Fibroblast of lung (primary cell): Measurements from ENCODE around the gene TNFRSF1A. TPM values are rescaled to one million over a fixed set of nuclear protein-coding genes. Genes with fewer than 3 reads are reported as not detected.

Source experiments
- DNase-seq, 2 donors: peaks; one replicate each; pipeline versions ENCODE4 v3.0.0 to v3.0.0-alpha.2; 2010; ENCODE audit warnings: low read depth in 2 of 2
- H2AFZ ChIP-seq: 2 replicates; pipeline ENCODE4 v1.5.1; 2012; ENCODE audit warnings: low read length, control low read depth, inconsistent platforms
- H3K27ac ChIP-seq: 2 replicates; pipeline ENCODE4 v1.5.1; 2011; ENCODE audit warnings: low read length, control low read depth; ENCODE audit not compliant: insufficient read depth
- H3K27me3 ChIP-seq: 2 replicates; pipeline ENCODE4 v1.5.1; 2011; ENCODE audit warnings: mild to moderate bottlenecking, low read length; ENCODE audit not compliant: control insufficient read depth, insufficient read depth
- H3K36me3 ChIP-seq: 2 replicates; pipeline ENCODE4 v1.5.1; 2011; ENCODE audit warnings: low read length; ENCODE audit not compliant: control insufficient read depth, insufficient read depth
- H3K4me1 ChIP-seq: 2 replicates; pipeline ENCODE4 v1.5.1; 2011; ENCODE audit warnings: low read length; ENCODE audit not compliant: control insufficient read depth, insufficient read depth; ENCODE audit errors: extremely low read depth
- H3K4me2 ChIP-seq: 2 replicates; pipeline ENCODE4 v1.5.1; 2011; ENCODE audit warnings: low read length, control low read depth; ENCODE audit not compliant: insufficient read depth; ENCODE audit errors: extremely low read depth
- H3K4me3 ChIP-seq, 4 experiments: fragments of 200-600 bp in 1 of 4; sonication (generic) in 1 of 4; replicated peaks in 1 of 4; 2 replicates each; pipeline ENCODE4 v1.5.1; 2011 to 2016; ENCODE audit warnings: low read length in 4 of 4, low read depth in 3 of 4, mild to moderate bottlenecking in 3 of 4, control low read depth in 2 of 4, inconsistent platforms in 1 of 4, mixed read lengths in 1 of 4; ENCODE audit not compliant: insufficient read depth in 1 of 4; ENCODE audit errors: control extremely low read depth in 1 of 4
- H3K79me2 ChIP-seq: 2 replicates; pipeline ENCODE4 v1.5.1; 2012; ENCODE audit warnings: mild to moderate bottlenecking, low read length, inconsistent platforms; ENCODE audit not compliant: control insufficient read depth, insufficient read depth
- H3K9ac ChIP-seq: 2 replicates; pipeline ENCODE4 v1.5.1; 2011; ENCODE audit warnings: mild to moderate bottlenecking, low read length, control low read depth; ENCODE audit not compliant: insufficient read depth
- H3K9me3 ChIP-seq: 2 replicates; pipeline ENCODE4 v1.5.1; 2012; ENCODE audit warnings: low read depth, low read length; ENCODE audit not compliant: control insufficient read depth, insufficient read depth
- H4K20me1 ChIP-seq: 2 replicates; pipeline ENCODE4 v1.5.1; 2011; ENCODE audit warnings: low read length; ENCODE audit not compliant: control insufficient read depth, insufficient read depth; ENCODE audit errors: extremely low read depth
- CTCF ChIP-seq, 2 donors: IDR thresholded peaks in 1 of 2; conservative IDR thresholded peaks in 1 of 2; 1 replicate in 1 of 2; 2 replicates in 1 of 2; pipeline ENCODE4 v1.5.1; 2011 to 2012; ENCODE audit warnings: low read length in 2 of 2, control low read depth in 1 of 2, inconsistent platforms in 1 of 2, low read depth in 1 of 2, mild to moderate bottlenecking in 1 of 2
- EZH2 ChIP-seq: IDR thresholded peaks from 2 replicates; pipeline ENCODE4 v1.5.1; 2012; ENCODE audit warnings: low read length, control low read depth, mild to moderate bottlenecking; ENCODE audit errors: missing control alignments
- polyA plus RNA-seq, 2 donors: library from polyadenylated mRNA; depleted of rRNA in 1 of 2; stranded (reverse) in 1 of 2; unstranded in 1 of 2; fragments of >200 nt; gene quantifications; 2 replicates each; pipeline ENCODE4 v1.2.1, GENCODE V29; 2011 to 2012; ENCODE audit warnings: missing spikeins in 1 of 2
- total RNA-seq: library from RNA; depleted of rRNA; stranded (reverse); fragments of >200 nt; gene quantifications from 2 replicates; pipeline ENCODE4 v1.2.1, GENCODE V29; 2014

TNFRSF1A gene
- total and polyA plus RNA-seq, 2 donors (not counting 1 experiment from before 2014, with no cell fraction given), result 157 to 257 TPM

- Histone ChIP-seq H3K4me2 (no peak overlapping the region), H3K4me1 (peaks cover 22% of the 10 kb centered on the region)
- TF ChIP-seq CTCF (conservative IDR thresholded peaks at IDR 0.05 in 1 of 2, IDR thresholded peaks at IDR 0.05 in 1 of 2; ENCODE audit: low read depth in 1 of 2, low read length in 2 of 2) (no peak), EZH2 (no peak)
Observed at GRCh38 chr12:6279256-6279628, 62.6 kb downstream of the TNFRSF1A start.

More at GRCh38 chr12:6279256-6279628, 62.6 kb downstream of the TNFRSF1A start:
- Histone ChIP-seq H4K20me1 (no peaks in the 10 kb centered on the region), H3K27ac (peak overlapping the region; percentile 63), H3K9ac (no peak overlapping the region), H3K36me3 (no peaks in the 10 kb centered on the region), H3K79me2 (no peaks in the 10 kb centered on the region), H2AFZ (no peak overlapping the region), H3K27me3 (peaks cover 3% of the 10 kb centered on the region), H3K9me3 (no peaks in the 10 kb centered on the region), H3K4me3 (no peak overlapping the region)
- no peak for DNase-seq

Other genes with a start within 250 kb of the TNFRSF1A start
- 0.26 and 1.7 TPM in 2 replicates for gene VWF, start 217.4 kb downstream of the TNFRSF1A start, total RNA-seq
- 0.15 and 0.21 TPM in 2 replicates for gene VWF, start 217.4 kb downstream of the TNFRSF1A start, polyA plus RNA-seq
- gene CD9, start 141.7 kb downstream of the TNFRSF1A start, total RNA-seq, result 266 and 856 TPM in 2 replicates
- 520 and 1,081 TPM in 2 replicates for gene CD9, start 141.7 kb downstream of the TNFRSF1A start, polyA plus RNA-seq
- gene PLEKHG6, start 31.4 kb downstream of the TNFRSF1A start, total RNA-seq, result under 0.01 and 0.50 TPM in 2 replicates
- gene PLEKHG6, start 31.4 kb downstream of the TNFRSF1A start, polyA plus RNA-seq, result 0.07 and 0.26 TPM in 2 replicates
- gene SCNN1A, start 33.5 kb upstream of the TNFRSF1A start, total RNA-seq, result under 0.01 and 0.26 TPM in 2 replicates
- 0.05 and 0.08 TPM in 2 replicates for gene SCNN1A, start 33.5 kb upstream of the TNFRSF1A start, polyA plus RNA-seq
- gene LTBR, start 42.1 kb upstream of the TNFRSF1A start, total RNA-seq, result 60.6 and 78.4 TPM in 2 replicates
- gene LTBR, start 42.1 kb upstream of the TNFRSF1A start, polyA plus RNA-seq, result 45.8 and 55.7 TPM in 2 replicates
- gene CD27, start 102.9 kb upstream of the TNFRSF1A start, total RNA-seq, result 0.17 TPM in 1 of 2 replicates, not detected in the other
- 0.06 and 0.07 TPM in 2 replicates for gene CD27, start 102.9 kb upstream of the TNFRSF1A start, polyA plus RNA-seq
- gene TAPBPL, start 110.0 kb upstream of the TNFRSF1A start, total RNA-seq, result 6.2 and 17.3 TPM in 2 replicates
- gene TAPBPL, start 110.0 kb upstream of the TNFRSF1A start, polyA plus RNA-seq, result 13.7 and 14.0 TPM in 2 replicates
- 13.9 and 20.3 TPM in 2 replicates for gene VAMP1, start 128.6 kb upstream of the TNFRSF1A start, total RNA-seq
- gene VAMP1, start 128.6 kb upstream of the TNFRSF1A start, polyA plus RNA-seq, result 11.0 and 14.9 TPM in 2 replicates
- gene MRPL51, start 151.2 kb upstream of the TNFRSF1A start, total RNA-seq, result 118 and 142 TPM in 2 replicates
- gene MRPL51, start 151.2 kb upstream of the TNFRSF1A start, polyA plus RNA-seq, result 120 and 166 TPM in 2 replicates
- gene NCAPD2, start 152.0 kb upstream of the TNFRSF1A start, total RNA-seq, result 18.7 and 42.3 TPM in 2 replicates
- gene NCAPD2, start 152.0 kb upstream of the TNFRSF1A start, polyA plus RNA-seq, result 17.2 and 50.9 TPM in 2 replicates
- gene GAPDH, start 192.4 kb upstream of the TNFRSF1A start, total RNA-seq, result 4,386 and 6,255 TPM in 2 replicates
- 8,983 and 11,838 TPM in 2 replicates for gene GAPDH, start 192.4 kb upstream of the TNFRSF1A start, polyA plus RNA-seq
- gene IFFO1, start 214.0 kb upstream of the TNFRSF1A start, total RNA-seq, result 8.2 and 16.8 TPM in 2 replicates
- 21.7 and 26.9 TPM in 2 replicates for gene IFFO1, start 214.0 kb upstream of the TNFRSF1A start, polyA plus RNA-seq
- gene NOP2, start 226.2 kb upstream of the TNFRSF1A start, total RNA-seq, result 11.7 and 13.9 TPM in 2 replicates
- gene NOP2, start 226.2 kb upstream of the TNFRSF1A start, polyA plus RNA-seq, result 26.1 and 47.8 TPM in 2 replicates